H1 (cell line): Measurements from ENCODE around the gene TEKTIP1. TPM values are rescaled to one million over a fixed set of nuclear protein-coding genes. Genes with fewer than 3 reads are reported as not detected.

ENCODE experiments used
- CEBPB ChIP-seq: IDR thresholded peaks from 2 replicates; pipeline ENCODE4 v1.6.1; 2012; ENCODE audit warnings: low read depth, low read length
- CHD7 ChIP-seq: fragments of 300-600 bp; sonication (generic); IDR thresholded peaks from 2 replicates; pipeline ENCODE4 v1.7.1; 2012; ENCODE audit warnings: low read length, moderate library complexity, mild to moderate bottlenecking, inconsistent platforms; ENCODE audit not compliant: insufficient replicate concordance
- FOSL1 ChIP-seq: IDR thresholded peaks from 2 replicates; pipeline ENCODE4 v1.6.1; 2011; ENCODE audit warnings: mild to moderate bottlenecking, low read depth, low read length, moderate library complexity; ENCODE audit not compliant: insufficient read depth
- GTF2F1 ChIP-seq: IDR thresholded peaks from 2 replicates; pipeline ENCODE4 v1.6.1; 2012; ENCODE audit warnings: low read depth, low read length, improper control_type of control experiment, borderline replicate concordance
- KDM1A ChIP-seq: fragments of 200-600, 300-600 bp; sonication (generic); IDR thresholded peaks from 2 replicates; pipeline ENCODE4 v1.7.1; 2016; ENCODE audit warnings: mild to moderate bottlenecking, low read length, borderline replicate concordance
- KDM4A ChIP-seq: IDR thresholded peaks from one replicate; pipeline ENCODE4 v1.7.1; 2012; ENCODE audit warnings: low read depth, mild to moderate bottlenecking, moderate library complexity, low read length, inconsistent platforms; ENCODE audit not compliant: severe bottlenecking
- POLR2AphosphoS5 ChIP-seq: IDR thresholded peaks from 2 replicates; pipeline ENCODE4 v1.6.1; 2011; ENCODE audit warnings: low read depth, low read length
- RFX5 ChIP-seq: IDR thresholded peaks from 2 replicates; pipeline ENCODE4 v1.6.1; 2011; ENCODE audit warnings: low read depth, low read length, improper control_type of control experiment, borderline replicate concordance
- SIX5 ChIP-seq: IDR thresholded peaks from 2 replicates; pipeline ENCODE4 v1.6.1; 2011; ENCODE audit warnings: mild to moderate bottlenecking, low read depth, low read length
- USF2 ChIP-seq: IDR thresholded peaks from 2 replicates; pipeline ENCODE4 v1.6.1; 2011; ENCODE audit warnings: low read length, improper control_type of control experiment
- ZNF274 ChIP-seq: IDR thresholded peaks from 2 replicates; pipeline ENCODE4 v1.7.0; 2012; ENCODE audit warnings: low read length, borderline replicate concordance; ENCODE audit errors: extremely low read depth
- polyA plus RNA-seq, 7 experiments: library from polyadenylated mRNA; depleted of rRNA in 3 of 7; stranded (reverse) in 5 of 7; unstranded in 2 of 7; fragments of >200 nt in 5 of 7; fragments of 200-250 nt in 2 of 7; gene quantifications; 1 replicate in 5 of 7; 2 replicates in 1 of 7; 4 replicates in 1 of 7; pipeline versions ENCODE4 v1.2.1 to v1.2.3, GENCODE V29; 2011 to 2013; ENCODE audit warnings: missing spikeins in 2 of 7, mixed read lengths in 2 of 7
- total RNA-seq: library from RNA; stranded (reverse); fragmentation: NEBNext Ultra II Directional; extraction: Animal tissue kit (Norgen Biotek cat#: 25700); gene quantifications from 2 replicates; pipeline ENCODE4 v1.2.1, GENCODE V29; 2021

Gene TEKTIP1
- total and polyA plus RNA-seq, 2 of the 8 experiments (the other 6 are each of a cell fraction or from before 2014, with no cell fraction given): 1.1 TPM; not detected in 1

GRCh38 chr19:3492919-3493318 is 46.1 kb upstream of the TEKTIP1 start (continued):
- TF ChIP-seq CHD7: no peak
- TF ChIP-seq FOSL1: no peak
- no peak for TF ChIP-seq CEBPB
- no peak for TF ChIP-seq GTF2F1
- TF ChIP-seq KDM4A: no peak
- TF ChIP-seq ZNF274: no peak
- no peak for TF ChIP-seq KDM1A
- no peak for TF ChIP-seq SIX5
- no peak for TF ChIP-seq RFX5
- TF ChIP-seq USF2: no peak
- TF ChIP-seq POLR2AphosphoS5: no peak
